Uterus (tissue), 2 donors: ENCODE measurements around the gene HHAT.

ENCODE experiments used
- CTCF ChIP-seq, 4 experiments: fragments of 200-600 bp in 2 of 4; fragments of 450-650 bp in 2 of 4; sonication (generic) in 2 of 4; IDR thresholded peaks; one replicate each; pipeline ENCODE4 v1.5.1; 2016 to 2019; ENCODE audit warnings: antibody characterized with exemption in 4 of 4, mild to moderate bottlenecking in 2 of 4, moderate library complexity in 1 of 4
- POLR2A ChIP-seq, 2 donors: fragments of 450-650 bp; IDR thresholded peaks; one replicate each; pipeline ENCODE4 v1.6.1; 2016; ENCODE audit warnings: antibody characterized with exemption in 2 of 2, mild to moderate bottlenecking in 1 of 2, moderate library complexity in 1 of 2

- TF ChIP-seq CTCF (IDR thresholded peaks at IDR 0.05): no peak
- TF ChIP-seq POLR2A (IDR thresholded peaks at IDR 0.05): no peak
These were observed 354.8 kb downstream of the HHAT start for GRCh38 chr1:210683403-210684047.
